GM13976 (cell line): ENCODE measurements around the gene CLNK.

Source experiments
- DNase-seq: peaks from one replicate; pipeline ENCODE4 v3.0.0; 2012; ENCODE audit warnings: low spot score
- in situ Hi-C: fragments of 300-500 bp; cut with MboI; formaldehyde crosslinking; loops from one replicate; pipeline ENCODE4 v1.12.0; 2022; ENCODE audit warnings: low sequenced_read_pairs, mixed read lengths, inconsistent platforms; ENCODE audit not compliant: unreplicated experiment
- TF ChIP-seq, protein P1 (sequence below): IDR thresholded peaks from 2 replicates; pipeline ENCODE4 v1.5.1; 2012; ENCODE audit warnings: borderline replicate concordance, mild to moderate bottlenecking; ENCODE audit not compliant: insufficient read depth; ENCODE audit errors: extremely low read depth, missing control alignments, control extremely low read depth

CLNK gene

DNA sequence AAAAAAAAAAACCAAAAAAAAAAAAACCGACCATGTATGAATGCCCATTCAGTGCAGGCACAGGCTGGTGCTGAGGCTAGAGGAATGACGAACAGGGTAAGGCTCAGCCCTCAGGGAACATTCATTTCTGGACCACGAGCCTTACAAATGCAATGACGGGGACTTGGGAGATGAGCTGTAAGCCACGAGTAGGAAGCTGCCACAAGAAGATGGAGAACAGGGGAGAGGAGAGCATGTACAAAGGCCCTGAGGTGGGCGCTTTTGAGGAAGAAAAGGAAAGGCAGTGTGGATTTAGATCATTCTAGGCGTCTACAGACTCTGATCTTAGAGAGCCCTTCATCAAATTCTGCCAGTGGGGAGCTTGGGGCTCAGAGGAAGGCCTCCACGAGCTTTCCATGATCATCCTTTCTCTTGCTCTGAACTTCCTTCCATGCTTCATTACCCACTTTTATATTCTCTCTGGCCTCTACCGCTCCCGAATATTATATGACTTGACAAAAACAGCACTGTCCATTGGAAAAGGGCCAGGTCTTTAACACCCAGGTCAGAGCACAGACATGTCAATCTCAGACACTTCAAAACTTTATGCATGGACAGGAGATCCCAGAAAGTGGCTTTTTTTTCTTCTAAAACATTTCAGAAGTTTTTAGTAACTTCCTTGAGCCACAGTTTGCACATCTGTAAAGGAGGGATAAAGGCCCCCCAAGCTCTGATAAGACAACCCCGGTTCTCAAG is 224.1 kb downstream of the CLNK start:
- TF ChIP-seq, protein P1, sequence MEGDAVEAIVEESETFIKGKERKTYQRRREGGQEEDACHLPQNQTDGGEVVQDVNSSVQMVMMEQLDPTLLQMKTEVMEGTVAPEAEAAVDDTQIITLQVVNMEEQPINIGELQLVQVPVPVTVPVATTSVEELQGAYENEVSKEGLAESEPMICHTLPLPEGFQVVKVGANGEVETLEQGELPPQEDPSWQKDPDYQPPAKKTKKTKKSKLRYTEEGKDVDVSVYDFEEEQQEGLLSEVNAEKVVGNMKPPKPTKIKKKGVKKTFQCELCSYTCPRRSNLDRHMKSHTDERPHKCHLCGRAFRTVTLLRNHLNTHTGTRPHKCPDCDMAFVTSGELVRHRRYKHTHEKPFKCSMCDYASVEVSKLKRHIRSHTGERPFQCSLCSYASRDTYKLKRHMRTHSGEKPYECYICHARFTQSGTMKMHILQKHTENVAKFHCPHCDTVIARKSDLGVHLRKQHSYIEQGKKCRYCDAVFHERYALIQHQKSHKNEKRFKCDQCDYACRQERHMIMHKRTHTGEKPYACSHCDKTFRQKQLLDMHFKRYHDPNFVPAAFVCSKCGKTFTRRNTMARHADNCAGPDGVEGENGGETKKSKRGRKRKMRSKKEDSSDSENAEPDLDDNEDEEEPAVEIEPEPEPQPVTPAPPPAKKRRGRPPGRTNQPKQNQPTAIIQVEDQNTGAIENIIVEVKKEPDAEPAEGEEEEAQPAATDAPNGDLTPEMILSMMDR, result no peak
- DNase-seq, result peak; percentile 19
- in situ Hi-C loops, result no loop called here

DNA sequence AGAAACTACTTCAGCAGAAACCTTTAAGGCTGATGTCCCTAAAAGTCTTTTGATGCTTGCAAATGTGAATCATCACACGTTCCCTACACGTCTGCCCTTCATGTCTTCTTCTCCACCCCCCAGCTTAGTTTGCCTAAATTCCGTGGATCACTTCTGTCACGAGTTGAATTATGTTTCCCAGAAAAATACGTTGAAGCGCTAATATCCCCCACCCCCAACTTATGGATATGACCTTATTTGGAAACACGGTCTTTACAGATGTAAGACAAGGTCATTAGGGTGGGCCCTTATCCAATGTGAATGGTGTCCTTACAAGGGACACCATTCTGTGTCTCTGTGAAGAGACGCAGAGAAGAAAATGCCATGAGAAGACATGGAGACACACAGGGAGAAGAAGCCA is 225.3 kb downstream of the CLNK start:
- no peak for DNase-seq
- in situ Hi-C loops, result no loop called here
- TF ChIP-seq, protein P1, result no peak

DNA sequence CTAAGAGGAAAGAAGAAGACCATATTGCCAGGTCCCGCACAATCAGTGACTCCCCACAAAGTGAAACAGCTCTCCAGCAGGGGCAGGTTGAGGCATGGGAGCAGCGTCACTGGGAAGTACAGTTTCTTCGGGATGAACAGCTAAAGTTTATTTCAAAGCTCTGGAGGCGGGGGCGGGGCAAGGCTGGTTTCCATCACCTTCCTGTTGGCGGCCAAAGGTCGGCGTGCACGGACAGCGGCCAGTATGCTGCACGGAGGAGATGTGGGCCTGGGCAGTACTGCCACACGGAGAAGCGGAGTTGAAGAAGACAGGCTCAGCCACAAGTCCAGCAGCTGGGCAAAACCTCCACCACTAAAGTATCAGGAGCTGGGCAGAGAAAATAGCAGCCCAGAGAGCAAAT is 226.4 kb downstream of the CLNK start:
- in situ Hi-C loops, result no loop called here
- TF ChIP-seq, protein P1, result no peak
- no peak for DNase-seq

DNA sequence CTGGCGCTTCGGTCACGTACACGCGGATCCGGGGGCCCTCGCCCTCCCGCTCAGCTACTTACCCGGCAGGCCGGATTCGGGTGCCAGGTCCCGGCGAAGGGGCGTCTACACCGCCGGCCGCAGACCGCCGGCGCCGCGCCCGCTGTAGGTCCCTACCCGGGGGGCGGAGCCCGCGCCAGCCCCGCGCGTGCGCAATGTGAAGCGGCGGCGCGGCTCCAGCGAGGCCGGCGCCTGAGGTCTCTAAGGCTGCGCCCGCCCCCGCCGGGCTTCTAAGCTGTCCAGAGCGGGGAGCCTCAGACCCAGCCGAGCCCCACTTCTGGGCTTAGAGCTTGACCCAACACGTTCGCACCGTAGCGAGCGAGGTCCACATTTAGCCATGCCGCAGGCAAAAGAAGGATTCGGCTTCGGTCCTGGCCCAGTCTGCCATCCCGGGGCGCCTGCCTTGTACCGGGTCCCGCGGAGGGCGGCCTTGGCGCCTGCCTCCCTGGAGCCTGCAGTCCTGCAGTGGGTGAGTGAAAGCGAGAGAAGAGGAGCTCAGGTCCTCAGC is 227.2 kb downstream of the CLNK start, which contains the start of gene ZNF518B:
Gene ZNF518B, minus strand, starts transcription at position 172 of the 547 bp plus-strand sequence. CDS start 11,098 bp downstream, outside the sequence.
- DNase-seq, result peak; percentile 92
- in situ Hi-C loops, result no loop called here
- TF ChIP-seq, protein P1, result no peak

DNA sequence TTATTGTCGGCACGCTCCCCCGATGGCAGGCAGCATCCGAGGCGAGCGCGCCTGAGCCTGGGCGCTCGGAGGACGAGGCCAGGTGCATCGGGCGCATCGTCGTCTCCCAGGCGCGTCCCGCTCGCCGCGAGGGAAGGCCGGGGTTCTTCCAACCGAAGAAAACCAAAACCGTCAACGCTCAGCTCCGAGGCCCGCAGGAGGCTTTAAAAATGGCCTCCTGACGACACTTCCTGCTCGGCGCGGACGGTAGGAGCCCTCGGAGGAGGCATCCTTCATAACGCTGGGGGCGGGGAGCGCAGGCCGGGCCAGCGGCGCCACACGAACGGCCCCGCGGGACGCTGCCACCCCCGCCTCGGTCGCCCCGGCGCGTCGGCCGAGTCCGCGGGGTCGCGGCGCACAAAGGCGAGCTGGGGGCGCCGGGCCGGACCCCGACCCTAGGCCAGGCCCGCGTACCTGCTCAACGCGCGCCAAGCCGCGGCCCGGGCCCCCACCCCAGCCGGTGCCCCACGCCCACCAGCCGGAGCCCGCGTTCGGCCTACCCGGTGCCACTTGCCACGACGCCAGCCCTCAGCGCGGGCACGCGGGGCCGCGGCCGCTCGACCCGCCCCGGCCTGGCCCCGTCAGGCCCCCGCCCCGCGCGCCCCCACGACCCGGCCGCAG is 227.8 kb downstream of the CLNK start:
- DNase-seq, result peak; percentile 84

DNA sequence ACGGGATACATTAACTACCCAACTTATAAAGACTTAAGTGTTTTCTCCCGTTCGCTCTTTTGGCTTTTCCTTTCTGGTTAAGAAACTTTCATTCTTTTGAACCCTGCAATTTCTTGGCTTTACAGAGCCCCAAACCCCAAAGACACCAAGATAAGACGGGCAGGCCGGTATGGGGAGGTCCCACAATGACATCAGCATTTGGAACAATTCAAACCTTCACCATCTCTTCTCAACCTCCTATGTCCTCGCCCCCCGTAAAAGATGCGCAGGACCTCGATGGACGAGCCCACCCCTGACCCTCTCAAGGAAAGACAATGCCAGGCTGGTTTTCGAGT is 228.3 kb downstream of the CLNK start:
- TF ChIP-seq, protein P1, result no peak
- no peak for DNase-seq
- in situ Hi-C loops, result no loop called here

More for the DNA sequence above, 227.8 kb downstream of the CLNK start:
- TF ChIP-seq, protein P1, result no peak
- in situ Hi-C loops, result no loop called here
